Lower leg skin (tissue), 3 donors: Measurements from ENCODE around the gene RTL10.

Experiments used
- CTCF ChIP-seq, 3 donors: fragments of 450-650 bp; IDR thresholded peaks; one replicate each; pipeline ENCODE4 v1.5.1; 2016; ENCODE audit warnings: antibody characterized with exemption in 3 of 3, mild to moderate bottlenecking in 3 of 3, moderate library complexity in 2 of 3
- POLR2A ChIP-seq, 2 donors: fragments of 450-650 bp; IDR thresholded peaks; one replicate each; pipeline ENCODE4 v1.6.1; 2016 to 2017; ENCODE audit warnings: antibody characterized with exemption in 2 of 2, mild to moderate bottlenecking in 1 of 2, moderate library complexity in 1 of 2

- TF ChIP-seq CTCF (IDR thresholded peaks at IDR 0.05) (no peak), POLR2A (IDR thresholded peaks at IDR 0.05) (no peak)
These were observed 3.9 kb downstream of the RTL10 start for GRCh38 chr22:19850763-19851109.
